Upper lobe of left lung (tissue), 6 donors: ENCODE results near the gene SRL. TPM values are rescaled to one million over a fixed set of nuclear protein-coding genes. Genes with fewer than 3 reads are reported as not detected.

Experiments used
- ATAC-seq, 2 donors: fragments of 200-7000 bp; cut with Tn5 transposase; one replicate each; pipeline ENCODE4 v1.9.1; 2022; ENCODE audit warnings: mild to moderate bottlenecking in 2 of 2, moderate library complexity in 2 of 2; ENCODE audit not compliant: low FRiP score in 2 of 2
- DNase-seq, 2 donors: peaks; one replicate each; pipeline ENCODE4 v3.0.0-alpha.2; 2019 to 2020
- H3K27ac ChIP-seq, 4 donors: fragments of 200-600 bp; sonication (generic); one replicate each; pipeline ENCODE4 v1.5.1; 2016 to 2019
- H3K27me3 ChIP-seq, 4 donors: fragments of 200-600 bp; sonication (generic); one replicate each; pipeline ENCODE4 v1.5.1; 2017 to 2019
- H3K36me3 ChIP-seq, 4 donors: fragments of 200-600 bp; sonication (generic); one replicate each; pipeline ENCODE4 v1.5.1; 2016 to 2019
- H3K4me1 ChIP-seq, 4 donors: fragments of 200-600 bp; sonication (generic); one replicate each; pipeline ENCODE4 v1.5.1; 2018 to 2019
- H3K4me3 ChIP-seq, 4 donors: fragments of 200-600 bp; sonication (generic); one replicate each; pipeline ENCODE4 v1.5.1; 2017 to 2019; ENCODE audit warnings: mild to moderate bottlenecking in 2 of 4, moderate library complexity in 1 of 4
- H3K9me3 ChIP-seq, 4 donors: fragments of 200-600 bp; sonication (generic); one replicate each; pipeline ENCODE4 v1.5.1; 2018 to 2019
- CTCF ChIP-seq, 6 experiments: fragments of 450-650 bp in 4 of 6; fragments of 200-600 bp in 2 of 6; sonication (generic) in 2 of 6; IDR thresholded peaks; one replicate each; pipeline ENCODE4 v1.5.1; 2016 to 2019; ENCODE audit warnings: antibody characterized with exemption in 6 of 6
- EP300 ChIP-seq, 4 donors: sonication (generic); formaldehyde crosslinking; IDR thresholded peaks; one replicate each; pipeline ENCODE4 v1.5.1; 2017; ENCODE audit warnings: antibody characterized with exemption in 4 of 4, control low read depth in 2 of 4
- POLR2A ChIP-seq, 4 donors: fragments of 450-650 bp; IDR thresholded peaks; one replicate each; pipeline ENCODE4 v1.5.1; 2016 to 2017; ENCODE audit warnings: antibody characterized with exemption in 4 of 4, mild to moderate bottlenecking in 2 of 4
- POLR2AphosphoS5 ChIP-seq, 2 donors: sonication (generic); formaldehyde crosslinking; IDR thresholded peaks; one replicate each; pipeline ENCODE4 v1.5.1; 2017; ENCODE audit warnings: antibody characterized with exemption in 2 of 2
- WGBS, 2 donors: methylation state at CpG; one replicate each; pipeline ENCODE4 v1.1.5; 2017 to 2018; 5-methylcytosine and 5-hydroxymethylcytosine counted together
- total RNA-seq, 6 donors: library from RNA; depleted of rRNA in 4 of 6; stranded (reverse); fragments of >200 nt in 4 of 6; gene quantifications; one replicate each; pipeline versions ENCODE4 v1.1.0 to v1.2.1, GENCODE V29; 2016 to 2021
- donor health status: DM: no; HTN: no; CAD: no; lungs with moderate emphysema.
- donor health status: DM: no; HTN: yes; CAD: no; lungs with severe emphysema.

Gene SRL
- total RNA-seq, 6 donors from 2014 or later, result 0.30 to 1.1 (median 0.46) TPM; not detected in 3

DNA sequence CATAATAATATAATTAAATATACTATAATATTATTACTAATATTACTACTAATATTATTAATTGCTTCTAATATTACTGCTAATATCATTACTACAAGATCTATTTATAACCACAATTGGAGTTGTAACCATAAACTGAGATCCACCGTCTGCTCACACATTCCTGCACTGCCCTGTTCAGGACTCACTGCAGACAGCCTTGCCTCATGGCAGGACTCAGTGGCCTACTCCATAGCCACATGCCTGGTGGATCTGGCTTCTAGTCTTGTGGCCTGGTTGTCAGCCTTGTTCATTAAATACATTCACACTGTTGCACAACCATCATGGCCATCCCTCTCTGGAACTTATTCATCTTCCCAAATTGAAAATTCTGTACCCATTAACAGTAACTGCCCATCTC lies 48.0 kb downstream of the SRL start:
- no peaks in the 10 kb centered on the region for H3K9me3 ChIP-seq
- ATAC-seq, result no peak
- no peaks in the 10 kb centered on the region for H3K36me3 ChIP-seq
- no peak for DNase-seq
- no peak overlapping the region for H3K4me3 ChIP-seq
- WGBS, 2 donors, result 81 to 87% methylated on average over 1 of the region's 1 CpG
- TF ChIP-seq EP300 (IDR thresholded peaks at IDR 0.05) (no peak), POLR2AphosphoS5 (IDR thresholded peaks at IDR 0.05) (no peak), CTCF (IDR thresholded peaks at IDR 0.05) (no peak), POLR2A (IDR thresholded peaks at IDR 0.05) (no peak)
- H3K4me1 ChIP-seq, result peaks cover 0 to 4% (median 0%) of the 10 kb centered on the region in 4 donors
- H3K27me3 ChIP-seq, result no peaks in the 10 kb centered on the region
- no peak overlapping the region for H3K27ac ChIP-seq

DNA sequence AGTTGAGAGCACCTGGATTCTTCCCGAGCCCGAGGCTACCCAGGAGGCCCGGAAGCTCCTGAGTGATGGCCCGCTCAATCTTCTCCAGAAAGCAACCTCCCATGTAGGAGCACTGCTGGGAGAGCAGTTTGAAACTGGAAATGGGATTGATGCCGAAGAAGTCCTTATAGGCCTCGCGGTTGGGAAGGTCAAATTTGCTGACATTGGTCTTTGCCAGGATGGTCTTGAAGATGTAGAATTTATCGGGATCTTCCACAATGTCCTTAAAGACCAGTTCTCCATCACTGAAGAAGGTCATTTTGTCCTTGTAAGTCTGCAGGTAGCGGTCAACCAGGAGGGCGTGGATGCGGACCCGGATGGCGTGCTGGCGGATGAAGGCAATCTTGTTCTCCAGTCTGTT lies 49.7 kb downstream of the SRL start:
- Histone ChIP-seq H3K4me3 (no peak overlapping the region), H3K27ac (no peak overlapping the region), H3K27me3 (no peaks in the 10 kb centered on the region), H3K36me3 (no peaks in the 10 kb centered on the region), H3K4me1 (peaks cover 0 to 4% (median 0%) of the 10 kb centered on the region in 4 donors), H3K9me3 (no peaks in the 10 kb centered on the region)
- no peak for DNase-seq
- no peak for ATAC-seq
- TF ChIP-seq POLR2A (IDR thresholded peaks at IDR 0.05) (no peak), CTCF (IDR thresholded peaks at IDR 0.05) (no peak)
- 94 to 98% methylated on average over 14 of the region's 14 CpGs for WGBS, 2 donors

DNA sequence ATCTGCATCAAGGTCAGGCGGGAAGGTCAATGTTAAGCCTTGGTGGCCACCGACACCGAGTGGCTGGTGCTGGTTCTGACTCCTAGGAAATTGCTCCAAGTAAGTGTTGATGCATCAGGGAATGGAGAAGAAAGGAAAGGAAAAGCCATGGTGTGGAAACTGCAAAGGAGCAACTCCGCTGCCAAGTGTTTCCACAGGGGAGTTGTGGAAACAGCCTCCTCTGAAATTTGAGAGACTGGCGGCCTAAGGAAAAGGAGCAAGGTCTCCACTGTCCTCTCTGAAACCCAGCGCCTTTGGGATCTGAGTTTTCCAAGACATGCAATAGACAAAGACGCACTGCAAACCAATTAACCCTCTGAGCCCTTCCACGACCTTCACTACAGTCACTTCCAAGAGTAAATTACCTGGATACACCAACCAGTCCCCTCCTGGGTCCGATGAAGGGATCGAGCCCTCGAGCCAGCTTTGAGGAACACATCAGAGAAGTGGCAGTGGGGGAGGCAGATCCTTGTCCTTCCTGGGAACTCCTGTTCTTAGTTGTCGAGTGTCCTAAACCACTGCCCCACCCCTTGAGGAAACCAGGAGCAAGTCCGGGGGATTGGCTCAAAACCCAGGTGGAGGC lies 51.1 kb downstream of the SRL start:
- ATAC-seq, result no peak
- Histone ChIP-seq H3K27ac (no peak overlapping the region), H3K4me3 (no peak overlapping the region), H3K4me1 (peaks cover 0 to 4% (median 0%) of the 10 kb centered on the region in 4 donors), H3K36me3 (no peaks in the 10 kb centered on the region), H3K9me3 (no peaks in the 10 kb centered on the region), H3K27me3 (no peaks in the 10 kb centered on the region)
- TF ChIP-seq POLR2A (IDR thresholded peaks at IDR 0.05) (no peak), POLR2AphosphoS5 (IDR thresholded peaks at IDR 0.05) (no peak), EP300 (IDR thresholded peaks at IDR 0.05) (no peak), CTCF (IDR thresholded peaks at IDR 0.05) (no peak)
- DNase-seq, result no peak
- WGBS, 2 donors, result 89 to 91% methylated on average over 7 to 13 of the region's 13 CpGs

- TF ChIP-seq POLR2A (IDR thresholded peaks at IDR 0.05) (no peak), CTCF (IDR thresholded peaks at IDR 0.05) (no peak), EP300 (IDR thresholded peaks at IDR 0.05) (no peak), POLR2AphosphoS5 (IDR thresholded peaks at IDR 0.05) (no peak)
- Histone ChIP-seq H3K4me3 (no peak overlapping the region), H3K4me1 (peaks cover 0 to 4% (median 0%) of the 10 kb centered on the region in 4 donors), H3K36me3 (no peaks in the 10 kb centered on the region), H3K27me3 (no peaks in the 10 kb centered on the region), H3K9me3 (no peaks in the 10 kb centered on the region), H3K27ac (no peak overlapping the region)
- WGBS, 2 donors, result 81 to 90% methylated on average over 4 to 9 of the region's 9 CpGs
- ATAC-seq, result no peak
- no peak for DNase-seq
Observed at GRCh38 chr16:4190086-4190485, 51.8 kb downstream of the SRL start.
